VCaP (cell line): ENCODE measurements around the gene SH2D3A.
"Not testable (repeated sequence)": the region's sequence is repeated elsewhere in the genome, so short reads cannot be mapped to it uniquely, and the experiment has no call there.

Source experiments
- H3K27ac ChIP-seq: fragments of 450-650 bp; 2 replicates; pipeline ENCODE4 v1.5.1; 2017
- CTCF ChIP-seq: fragments of 450-650 bp; conservative IDR thresholded peaks from 2 replicates; pipeline ENCODE4 v1.5.1; 2017; ENCODE audit warnings: mild to moderate bottlenecking, moderate library complexity

Gene SH2D3A

GRCh38 chr19:6752256-6753177 is 14.7 kb downstream of the SH2D3A start:
- no peak for TF ChIP-seq CTCF
- H3K27ac ChIP-seq = no peak overlapping the region

GRCh38 chr19:6751189-6751588 is 16.0 kb downstream of the SH2D3A start:
- no peak for TF ChIP-seq CTCF

GRCh38 chr19:6750062-6750461 is 17.2 kb downstream of the SH2D3A start:
- TF ChIP-seq CTCF = no peak
- no peak overlapping the region for H3K27ac ChIP-seq

More at GRCh38 chr19:6751189-6751588, 16.0 kb downstream of the SH2D3A start:
- no peak overlapping the region for H3K27ac ChIP-seq

- H3K27ac ChIP-seq = not testable (repeated sequence)
Observed at GRCh38 chr19:6748543-6748942, 18.7 kb downstream of the SH2D3A start.

GRCh38 chr19:6745965-6746364 is 21.3 kb downstream of the SH2D3A start:
- no peak overlapping the region for H3K27ac ChIP-seq
- TF ChIP-seq CTCF = no peak

- H3K27ac ChIP-seq = peak overlapping the region; percentile 16; the same call in 1 of the 2 replicates
Observed at GRCh38 chr19:6744381-6745301, 22.6 kb downstream of the SH2D3A start.

More at GRCh38 chr19:6744381-6745301, 22.6 kb downstream of the SH2D3A start:
- TF ChIP-seq CTCF = no peak
